HG02642 (cell line): Measurements from ENCODE around the gene UMAD1.
A peak's percentile ranks its signal among the peaks of the same experiment; 100 is the strongest.
"Not testable (repeated sequence)": the region's sequence is repeated elsewhere in the genome, so short reads cannot be mapped to it uniquely, and the experiment has no call there.

Experiments used
- ATAC-seq: cut with Tn5 transposase; IDR thresholded peaks from one replicate; pipeline ENCODE4 v1.9.1; 2021; ENCODE audit warnings: mild to moderate bottlenecking; ENCODE audit not compliant: unreplicated experiment, poor library complexity

Gene UMAD1

GRCh38 chr7:7651479-7651878 lies 10.9 kb downstream of the UMAD1 start:
- ATAC-seq, result no peak

DNA sequence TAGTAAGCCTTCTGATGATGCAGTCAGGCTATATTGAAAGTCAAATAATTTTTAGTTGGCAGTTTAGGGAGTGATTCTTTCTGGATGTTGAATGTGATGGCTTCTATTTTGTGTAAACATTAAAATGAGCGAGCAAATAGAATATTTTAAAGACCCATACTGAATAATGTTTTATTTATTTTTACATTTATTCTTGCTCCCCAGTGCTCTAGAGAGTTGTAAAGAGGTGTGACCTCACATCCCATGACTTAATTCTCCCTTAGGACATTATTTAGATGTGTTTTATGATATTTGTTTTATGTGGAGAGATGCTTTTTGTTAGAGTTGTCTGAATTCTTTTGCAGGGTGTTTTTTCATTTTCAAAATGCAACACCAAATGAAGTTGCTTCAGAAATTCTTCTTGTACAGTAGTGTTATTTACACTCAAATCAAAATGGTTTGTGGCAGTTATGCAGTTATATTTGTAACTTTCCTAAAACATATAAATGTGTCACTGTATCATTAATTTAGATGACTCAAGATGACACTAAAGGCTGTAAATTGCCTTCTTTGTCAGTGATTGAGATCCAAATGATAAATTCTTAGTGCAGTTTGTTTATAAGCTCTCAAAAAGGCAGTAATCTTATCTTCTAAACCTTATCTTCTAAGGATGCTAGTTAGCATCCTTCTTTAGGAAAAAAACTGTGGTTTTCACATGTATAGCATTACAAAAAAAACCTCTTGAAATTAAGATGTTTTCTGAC lies 12.4 kb downstream of the UMAD1 start:
- ATAC-seq, result no peak

DNA sequence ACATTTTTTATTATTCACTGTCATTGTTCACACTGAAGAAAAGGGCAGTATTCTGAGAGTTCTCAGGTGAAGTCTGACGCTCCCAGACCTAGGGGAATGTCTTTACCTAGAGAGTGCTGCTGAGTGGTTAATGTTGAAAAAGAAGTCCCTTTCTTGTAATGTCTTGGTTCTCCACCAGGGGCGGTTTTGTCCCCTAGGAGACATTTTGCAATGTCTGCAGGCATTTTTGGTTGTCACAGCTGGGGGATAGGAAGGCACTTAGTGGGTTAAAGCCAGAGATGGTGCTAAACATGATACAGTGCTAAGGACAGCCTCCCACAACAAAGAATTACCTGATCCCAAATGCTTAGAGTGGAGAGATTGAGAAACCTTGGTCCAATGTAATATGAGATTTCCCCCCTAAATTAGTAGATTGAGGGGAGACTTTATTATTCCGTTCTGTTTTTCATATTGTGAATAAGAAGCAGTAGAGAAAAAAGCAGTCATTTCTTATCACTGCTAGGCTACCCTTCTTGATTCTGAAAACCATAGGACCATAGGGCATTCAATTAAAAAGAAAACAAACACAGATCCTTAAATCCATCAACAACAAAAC lies 13.1 kb downstream of the UMAD1 start:
- ATAC-seq, result no peak

GRCh38 chr7:7654964-7655715 lies 14.6 kb downstream of the UMAD1 start:
- no peak for ATAC-seq

- ATAC-seq, result not testable (repeated sequence)
These were observed 15.9 kb downstream of the UMAD1 start for GRCh38 chr7:7656459-7656858.

- no peak for ATAC-seq
These were observed 22.0 kb downstream of the UMAD1 start for GRCh38 chr7:7662527-7662926.

DNA sequence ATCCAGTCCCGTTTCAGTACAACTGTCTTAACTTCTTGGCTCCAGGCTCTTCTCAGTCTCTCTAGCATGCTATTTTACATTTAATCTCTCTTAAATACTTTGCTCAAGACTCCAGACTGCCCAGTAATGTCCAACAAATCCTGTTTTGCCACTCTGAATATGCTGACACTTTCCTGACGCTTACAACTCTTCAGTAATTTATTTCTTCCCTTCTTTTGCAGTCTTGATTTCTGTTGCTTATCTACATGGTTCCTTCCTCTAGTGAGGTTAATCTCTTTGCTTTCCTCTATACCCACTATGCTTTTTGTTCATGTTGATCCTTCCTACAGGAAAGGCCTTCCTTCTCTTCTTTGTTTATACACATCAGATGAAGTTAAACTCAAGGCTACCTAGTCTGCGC lies 23.7 kb downstream of the UMAD1 start:
- ATAC-seq, result no peak

GRCh38 chr7:7665031-7665430 lies 24.5 kb downstream of the UMAD1 start:
- no peak for ATAC-seq

DNA sequence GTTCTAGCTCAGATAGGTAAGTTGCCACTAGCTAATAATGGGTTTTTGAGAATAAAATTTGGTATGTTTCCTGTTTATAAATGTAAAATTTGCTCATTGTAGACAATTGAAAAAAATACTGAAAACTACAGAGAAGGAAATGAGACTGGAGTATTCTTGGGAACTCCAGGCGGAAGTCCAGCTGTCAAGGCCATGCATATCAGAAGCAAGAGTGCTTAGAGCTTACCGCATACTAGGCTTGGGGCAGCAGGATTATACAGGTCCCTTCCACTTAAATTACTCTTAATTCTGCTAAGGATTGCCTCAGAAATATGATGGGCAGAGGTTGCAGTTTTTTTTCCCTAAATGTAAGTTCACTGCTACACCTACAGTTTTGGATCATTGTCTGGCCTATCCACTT lies 26.6 kb downstream of the UMAD1 start:
- no peak for ATAC-seq

DNA sequence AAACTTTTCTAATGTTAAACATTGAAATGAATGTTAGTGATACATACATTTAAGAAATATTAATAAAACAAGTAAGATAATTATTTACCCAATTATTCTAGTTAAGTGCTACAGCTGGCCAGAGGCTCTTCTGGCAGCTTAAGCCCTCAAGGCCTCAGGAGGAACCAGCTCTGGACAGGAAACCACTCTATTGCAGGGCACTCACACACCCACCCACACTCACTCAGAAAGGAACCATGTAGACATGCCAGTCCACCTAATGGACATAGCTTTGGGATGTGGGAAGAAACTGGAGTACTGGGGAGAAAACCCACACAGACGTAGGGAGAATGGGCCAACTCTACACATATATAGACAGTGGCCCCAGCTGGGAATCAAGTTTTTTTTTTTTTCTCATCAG lies 28.2 kb downstream of the UMAD1 start:
- ATAC-seq, result no peak

DNA sequence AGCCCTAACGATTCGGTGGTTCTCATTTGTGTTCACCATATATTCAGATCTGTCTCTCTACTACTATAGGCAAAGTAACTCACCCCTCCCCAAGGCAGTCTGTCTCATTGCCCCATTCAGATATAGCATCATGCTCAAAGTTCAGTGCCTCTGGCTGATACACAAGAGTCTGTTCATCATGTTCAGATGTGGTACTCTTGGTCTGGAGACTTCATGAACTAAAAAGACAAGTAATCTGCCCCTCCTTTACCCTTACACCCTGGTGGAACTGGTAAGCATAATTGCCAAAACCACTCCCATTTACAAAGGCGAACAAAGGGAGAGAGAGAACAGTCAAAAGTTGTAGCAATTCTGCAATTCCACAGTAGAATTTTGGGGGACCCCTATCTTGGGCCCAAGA lies 29.9 kb downstream of the UMAD1 start:
- ATAC-seq, result no peak

DNA sequence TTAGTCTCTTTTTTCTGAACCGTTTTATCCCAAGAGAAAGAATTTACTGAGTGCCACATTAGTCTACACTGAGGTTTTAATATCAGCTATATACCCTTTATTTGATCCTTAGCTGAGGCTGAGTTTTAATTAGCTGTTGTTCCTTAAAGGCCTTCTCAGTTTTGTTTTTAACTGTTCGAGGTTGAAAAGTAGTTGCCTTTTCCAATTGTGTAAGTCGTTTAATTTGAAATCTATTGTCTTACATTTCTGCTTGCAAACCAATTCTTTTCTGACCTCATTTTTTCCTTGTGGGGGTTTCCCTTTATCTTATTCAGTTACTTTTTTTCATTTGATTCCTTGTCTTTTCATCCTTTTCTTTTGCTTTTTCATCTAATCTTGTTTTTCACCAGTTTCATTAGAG lies 30.8 kb downstream of the UMAD1 start:
- ATAC-seq, result no peak

DNA sequence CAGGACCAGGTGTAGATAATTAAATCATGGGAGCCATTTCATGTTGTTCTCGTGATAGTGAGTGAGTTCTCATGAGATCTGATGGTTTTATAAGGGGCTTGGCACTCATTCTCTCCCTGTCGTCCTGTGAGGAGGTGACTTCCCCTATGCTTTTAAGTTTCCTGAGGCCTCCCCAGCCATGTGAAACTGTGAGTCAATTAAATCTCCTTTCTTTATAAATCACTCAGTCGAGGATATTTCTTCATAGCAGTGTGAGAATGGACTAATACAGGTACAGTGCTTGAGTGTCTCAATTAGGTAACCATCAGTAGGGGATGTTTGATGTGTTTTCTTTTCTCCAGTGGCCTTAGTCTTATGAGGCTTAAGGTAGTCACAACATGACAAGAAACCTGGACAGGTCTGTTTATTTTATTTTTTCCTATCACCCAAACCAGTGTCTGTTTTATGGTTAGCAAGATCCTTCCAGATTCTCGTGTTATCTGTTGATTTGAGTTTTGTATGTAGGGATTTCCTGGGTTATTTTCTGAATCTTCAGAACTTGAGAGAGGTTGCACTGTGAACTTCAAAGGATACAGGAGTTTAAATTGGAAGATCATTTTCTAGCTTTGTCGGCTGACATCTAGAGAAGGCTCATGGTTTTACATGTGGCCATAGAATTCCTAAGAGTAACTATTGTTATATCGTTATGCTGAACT lies 32.1 kb downstream of the UMAD1 start:
- ATAC-seq, result no peak

GRCh38 chr7:7673240-7673550 lies 32.6 kb downstream of the UMAD1 start:
- ATAC-seq, result no peak

- no peak for ATAC-seq
These were observed 35.1 kb downstream of the UMAD1 start for GRCh38 chr7:7675686-7676085.

DNA sequence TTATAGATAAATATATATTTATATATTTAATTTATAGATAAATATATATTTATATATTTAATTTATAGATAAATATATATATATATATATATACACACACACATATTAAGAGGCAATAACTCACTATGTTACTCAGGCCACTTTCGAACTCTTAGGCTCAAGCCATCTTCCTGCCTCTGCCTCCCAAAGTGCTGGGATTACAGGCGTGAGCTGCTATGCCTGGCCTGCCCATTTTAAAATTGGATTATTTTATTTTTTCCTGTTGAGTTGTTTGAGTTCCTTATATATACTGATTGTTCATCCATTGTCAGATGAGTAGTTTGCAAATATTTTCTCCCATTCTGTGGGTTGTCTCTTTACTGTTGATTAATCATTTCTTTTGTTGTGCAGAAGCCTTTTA lies 39.1 kb downstream of the UMAD1 start:
- not testable (repeated sequence) for ATAC-seq

DNA sequence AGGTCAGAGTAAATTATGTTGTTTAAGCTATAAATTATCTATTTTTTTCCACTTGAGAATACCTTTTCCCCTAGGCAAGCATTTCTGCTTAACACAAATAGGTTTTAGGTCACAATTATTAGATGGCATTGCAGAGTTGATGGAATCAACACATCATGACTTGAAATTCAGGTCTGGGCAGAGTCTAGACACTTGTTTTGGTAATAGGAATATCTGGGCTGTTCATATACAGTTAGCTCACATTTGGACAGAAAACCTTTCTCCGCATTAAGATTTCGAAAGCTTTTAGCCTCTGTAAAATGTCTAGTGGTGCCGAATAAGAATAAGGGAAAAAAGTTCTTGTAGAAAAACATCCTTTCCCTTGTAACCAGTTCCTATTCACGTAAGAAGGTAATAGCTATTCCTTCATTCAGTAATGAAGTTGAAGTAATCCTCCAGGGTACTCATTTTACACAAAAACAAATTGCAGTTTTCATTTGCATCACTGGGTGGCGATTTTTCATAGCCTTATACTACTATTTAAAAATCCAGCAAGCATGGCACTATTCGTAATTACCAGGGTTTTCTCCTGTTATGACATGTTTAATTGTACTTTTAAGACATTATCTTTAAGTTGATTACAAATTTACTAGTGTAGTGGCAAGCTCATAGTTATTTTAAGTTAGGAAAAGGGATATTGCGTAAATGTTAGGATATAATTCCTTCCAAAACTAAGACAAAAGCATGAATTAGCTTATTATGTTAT lies 40.8 kb downstream of the UMAD1 start:
- ATAC-seq, result peak; percentile 70

- ATAC-seq, result no peak
These were observed 41.4 kb downstream of the UMAD1 start for GRCh38 chr7:7681936-7682329.

DNA sequence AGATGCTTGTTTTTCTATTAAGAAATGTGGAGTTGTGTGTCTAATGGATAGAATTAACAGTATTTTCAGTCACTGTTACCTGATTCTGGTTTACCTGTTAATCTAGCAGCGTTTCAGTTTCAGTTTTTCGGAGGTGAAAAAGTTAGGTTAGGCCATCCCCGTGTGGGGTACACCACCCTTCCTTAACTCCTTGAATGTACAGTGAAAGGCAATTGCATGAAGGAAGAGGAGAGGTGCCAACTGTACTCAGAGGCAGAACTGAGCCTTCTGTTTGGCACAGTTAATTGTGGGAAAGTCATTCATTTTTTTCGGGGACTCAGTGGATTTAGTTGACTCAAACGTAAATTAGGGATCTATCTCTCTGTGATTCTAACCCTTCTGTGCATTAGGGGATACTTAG lies 42.3 kb downstream of the UMAD1 start:
- ATAC-seq, result no peak

DNA sequence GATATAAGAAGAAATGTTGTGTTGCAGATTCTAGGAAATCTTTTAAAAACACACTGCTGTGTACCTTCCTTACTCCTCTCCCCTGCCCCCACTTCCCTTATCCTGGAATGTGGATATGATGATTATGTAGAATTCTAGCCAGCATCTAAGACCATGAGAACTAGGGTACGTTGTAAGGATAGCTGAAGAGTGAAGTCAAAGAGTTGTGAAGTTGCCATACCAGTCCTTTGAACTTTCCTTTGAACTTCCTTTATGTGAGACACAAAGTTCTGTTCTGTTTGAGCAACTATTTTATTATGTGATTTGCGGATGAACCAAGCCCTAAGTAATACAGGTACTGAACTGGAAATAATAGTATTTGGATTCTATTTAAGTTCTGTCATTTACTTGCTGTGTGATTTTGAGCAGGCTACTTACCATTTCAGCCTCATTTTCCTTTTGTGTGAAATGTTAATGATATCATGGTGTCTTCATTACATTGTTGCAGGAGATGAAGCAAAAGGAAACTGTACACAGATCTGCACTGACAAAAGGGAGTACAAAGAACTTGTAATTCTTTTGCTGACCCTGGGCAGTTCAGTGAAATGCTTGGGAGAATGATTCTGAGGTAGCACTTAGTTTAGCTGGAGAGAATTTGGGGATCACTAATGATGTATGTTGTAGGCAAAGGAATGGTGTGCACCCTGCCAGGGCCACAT lies 46.4 kb downstream of the UMAD1 start:
- no peak for ATAC-seq
